A673 (cell line): Measurements from ENCODE around the gene SNX10. TPM values are rescaled to one million over a fixed set of nuclear protein-coding genes. Genes with fewer than 3 reads are reported as not detected.

ENCODE experiments used
- BruUV-seq: library from RNA; stranded (reverse); fragments of 400-500 nt; replicated peaks from 2 replicates; lab custom pipeline; 2021; lab: Mats Ljungman, UMichigan
- CTCF ChIA-PET: fragments of 300-600 bp; sonication (Branson Sonifier 250); formaldehyde crosslinking; loops from one replicate; lab custom pipeline; 2022; ENCODE audit warnings: antibody characterized with exemption; lab: Charles Lee
- POLR2A ChIA-PET: fragments of 300-600 bp; sonication (Branson Sonifier 250); formaldehyde crosslinking; loops from one replicate; lab custom pipeline; 2022; ENCODE audit warnings: antibody characterized with exemption; ENCODE audit not compliant: low non-redundant PET; lab: Charles Lee
- DNase-seq: peaks from one replicate; pipeline ENCODE4 v3.0.0-alpha.2; 2015; ENCODE audit warnings: low spot score
- H3K27ac ChIP-seq: fragments of 200-600 bp; sonication (generic); 2 replicates; pipeline ENCODE4 v1.5.1; 2016; ENCODE audit warnings: mixed run types, low read depth, mild to moderate bottlenecking, mixed read lengths, antibody characterized with exemption, low read length; ENCODE audit not compliant: poor library complexity, severe bottlenecking
- H3K27me3 ChIP-seq: fragments of 200-600 bp; sonication (generic); replicated peaks from 2 replicates; pipeline ENCODE4 v1.6.1; 2017; ENCODE audit warnings: mixed run types, low read depth, mild to moderate bottlenecking, mixed read lengths, antibody characterized with exemption, low read length; ENCODE audit not compliant: insufficient read depth, poor library complexity
- H3K36me3 ChIP-seq: fragments of 200-600 bp; sonication (generic); 2 replicates; pipeline ENCODE4 v1.6.1; 2016; ENCODE audit warnings: mixed run types, mild to moderate bottlenecking, mixed read lengths, antibody characterized with exemption, low read length; ENCODE audit not compliant: insufficient read depth, poor library complexity, severe bottlenecking
- H3K4me1 ChIP-seq: fragments of 200-600 bp; sonication (generic); 2 replicates; pipeline ENCODE4 v1.6.1; 2017; ENCODE audit warnings: mixed run types, mild to moderate bottlenecking, mixed read lengths, antibody characterized with exemption, low read length; ENCODE audit not compliant: insufficient read depth, poor library complexity, severe bottlenecking
- H3K4me3 ChIP-seq: fragments of 200-600 bp; sonication (generic); 2 replicates; pipeline ENCODE4 v1.5.1; 2016; ENCODE audit warnings: low read depth, mixed run types, mild to moderate bottlenecking, mixed read lengths, low read length; ENCODE audit not compliant: poor library complexity, severe bottlenecking
- H3K9me3 ChIP-seq: fragments of 200-600 bp; sonication (generic); 2 replicates; pipeline ENCODE4 v1.6.1; 2016; ENCODE audit warnings: mixed run types, low read depth, mild to moderate bottlenecking, mixed read lengths, antibody characterized with exemption, low read length; ENCODE audit not compliant: poor library complexity, severe bottlenecking
- EZH2 ChIP-seq: fragments of 200-600 bp; sonication (generic); IDR thresholded peaks from 2 replicates; pipeline ENCODE4 v1.6.1; 2017; ENCODE audit warnings: borderline replicate concordance, low read depth, mild to moderate bottlenecking, mixed read lengths, antibody characterized with exemption, low read length; ENCODE audit not compliant: poor library complexity, severe bottlenecking
- intact Hi-C: fragments of 100-400 bp; cut with micrococcal nuclease; formaldehyde crosslinking; loops from one replicate; pipeline ENCODE4 v1.10.0; 2022; ENCODE audit not compliant: unreplicated experiment
- total RNA-seq: library from RNA; stranded (reverse); gene quantifications from 2 replicates; pipeline ENCODE4 v1.2.3, GENCODE V29; 2021
- TF ChIP-seq, protein P1 (sequence below): fragments of 300-800, 200-600 bp; sonication (generic); conservative IDR thresholded peaks from 2 replicates; pipeline ENCODE4 v1.5.1; 2017; ENCODE audit warnings: low read depth, mild to moderate bottlenecking, antibody characterized with exemption, low read length, moderate library complexity, mixed read lengths

Gene SNX10
- total RNA-seq, 1 experiment from 2014 or later, result 1.1 TPM

DNA sequence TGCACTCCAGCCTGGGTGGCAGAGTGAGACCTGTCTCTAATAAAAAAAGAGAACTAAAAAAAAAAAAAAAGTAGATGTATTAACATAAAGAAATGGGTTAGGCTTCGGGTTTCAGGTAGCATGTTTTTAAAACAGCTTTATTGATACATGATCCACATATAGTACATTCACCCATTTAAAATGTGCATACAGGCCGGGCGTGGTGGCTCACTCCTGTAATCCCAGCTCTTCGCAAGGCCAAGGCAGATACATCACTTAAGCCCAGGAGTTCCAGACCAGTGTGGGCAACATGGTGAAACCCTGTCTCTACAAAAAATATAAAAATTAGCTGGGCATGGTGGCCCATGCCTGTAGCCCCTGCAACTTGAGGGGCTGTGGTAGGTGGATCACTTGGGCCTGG is 39.5 kb downstream of the SNX10 start:
- Histone ChIP-seq H3K9me3 (no peaks in the 10 kb centered on the region), H3K36me3 (no peaks in the 10 kb centered on the region), H3K4me3 (no peak overlapping the region), H3K27me3 (no peaks in the 10 kb centered on the region), H3K4me1 (no peaks in the 10 kb centered on the region), H3K27ac (no peak overlapping the region)
- DNase-seq, result no peak
- TF ChIP-seq EZH2, result no peak
- TF ChIP-seq, protein P1, sequence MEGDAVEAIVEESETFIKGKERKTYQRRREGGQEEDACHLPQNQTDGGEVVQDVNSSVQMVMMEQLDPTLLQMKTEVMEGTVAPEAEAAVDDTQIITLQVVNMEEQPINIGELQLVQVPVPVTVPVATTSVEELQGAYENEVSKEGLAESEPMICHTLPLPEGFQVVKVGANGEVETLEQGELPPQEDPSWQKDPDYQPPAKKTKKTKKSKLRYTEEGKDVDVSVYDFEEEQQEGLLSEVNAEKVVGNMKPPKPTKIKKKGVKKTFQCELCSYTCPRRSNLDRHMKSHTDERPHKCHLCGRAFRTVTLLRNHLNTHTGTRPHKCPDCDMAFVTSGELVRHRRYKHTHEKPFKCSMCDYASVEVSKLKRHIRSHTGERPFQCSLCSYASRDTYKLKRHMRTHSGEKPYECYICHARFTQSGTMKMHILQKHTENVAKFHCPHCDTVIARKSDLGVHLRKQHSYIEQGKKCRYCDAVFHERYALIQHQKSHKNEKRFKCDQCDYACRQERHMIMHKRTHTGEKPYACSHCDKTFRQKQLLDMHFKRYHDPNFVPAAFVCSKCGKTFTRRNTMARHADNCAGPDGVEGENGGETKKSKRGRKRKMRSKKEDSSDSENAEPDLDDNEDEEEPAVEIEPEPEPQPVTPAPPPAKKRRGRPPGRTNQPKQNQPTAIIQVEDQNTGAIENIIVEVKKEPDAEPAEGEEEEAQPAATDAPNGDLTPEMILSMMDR, result no peak
- POLR2A ChIA-PET, result no interaction called here
- intact Hi-C loops, result no loop called here
- no TSS peak for BruUV-seq
- CTCF ChIA-PET, result interaction anchor here (0.6 to 0.7 kb wide), 2 partner anchors 46 kb away, joined by 3 to 4 read pairs; no protein-coding TSS in a partner anchor

DNA sequence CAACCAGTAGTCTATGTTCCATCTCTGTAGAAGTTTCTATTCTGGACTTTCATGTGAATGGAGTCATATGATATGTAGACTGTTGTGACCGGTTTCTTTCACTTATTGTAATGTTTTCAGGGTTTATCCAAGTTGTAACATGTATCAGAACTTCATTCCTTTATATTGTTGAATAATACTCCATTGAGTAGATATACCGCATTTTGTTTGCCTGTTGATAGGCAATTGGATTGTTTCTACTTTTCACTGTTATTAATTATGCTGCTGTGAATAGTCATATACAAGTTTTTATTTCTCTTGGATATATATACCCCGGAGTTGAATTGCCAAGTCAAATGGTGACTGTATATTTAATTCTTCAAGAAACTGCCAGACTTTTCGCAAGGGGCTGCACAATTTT is 40.1 kb downstream of the SNX10 start:
- no peaks in the 10 kb centered on the region for H3K9me3 ChIP-seq
- intact Hi-C loops, result no loop called here

DNA sequence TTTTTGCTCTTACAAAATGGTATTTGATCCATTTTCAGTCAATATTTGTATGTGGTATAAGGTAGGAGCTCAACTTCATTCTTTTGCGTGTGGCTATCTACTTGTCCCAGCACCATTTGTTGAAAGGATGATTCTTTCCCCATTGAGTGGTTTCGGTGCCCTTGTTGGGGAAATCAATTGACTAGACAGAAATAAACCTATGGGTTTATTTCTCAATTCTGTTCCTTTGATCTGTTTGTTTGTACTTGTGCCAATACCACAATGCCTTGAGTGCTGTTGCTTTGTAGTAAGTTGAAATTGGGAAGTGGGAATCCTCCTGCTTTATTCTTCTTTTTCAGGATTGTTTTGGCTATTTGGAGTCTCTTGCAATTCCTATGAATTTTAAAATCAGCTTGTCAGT is 41.0 kb downstream of the SNX10 start:
- no peak for DNase-seq
- no TSS peak for BruUV-seq
- CTCF ChIA-PET, result no interaction called here
- intact Hi-C loops, result no loop called here
- no peaks in the 10 kb centered on the region for H3K4me1 ChIP-seq
- POLR2A ChIA-PET, result no interaction called here
- no peaks in the 10 kb centered on the region for H3K9me3 ChIP-seq
- no peaks in the 10 kb centered on the region for H3K27me3 ChIP-seq
- no peak overlapping the region for H3K4me3 ChIP-seq
- TF ChIP-seq EZH2, result no peak
- TF ChIP-seq, protein P1, result no peak
- H3K36me3 ChIP-seq, result no peaks in the 10 kb centered on the region
- H3K27ac ChIP-seq, result no peak overlapping the region

More for the DNA sequence above, 40.1 kb downstream of the SNX10 start:
- no peak overlapping the region for H3K4me3 ChIP-seq
- ChIA-PET POLR2A (no interaction called here), CTCF (no interaction called here)
- no peaks in the 10 kb centered on the region for H3K4me1 ChIP-seq
- no peak overlapping the region for H3K27ac ChIP-seq
- no peaks in the 10 kb centered on the region for H3K27me3 ChIP-seq
- no peaks in the 10 kb centered on the region for H3K36me3 ChIP-seq
- BruUV-seq, result no TSS peak
- no peak for TF ChIP-seq EZH2
- TF ChIP-seq, protein P1, result no peak
- DNase-seq, result no peak
